PFSK-1 (cell line): Measurements from ENCODE around the gene COL25A1.

Experiments
- POLR2AphosphoS5 ChIP-seq: IDR thresholded peaks from 2 replicates; pipeline ENCODE4 v1.6.1; 2012; ENCODE audit warnings: low read depth, mild to moderate bottlenecking, control low read depth, low read length, moderate library complexity
- SIN3A ChIP-seq: IDR thresholded peaks from 2 replicates; pipeline ENCODE4 v1.6.1; 2012; ENCODE audit warnings: mild to moderate bottlenecking, low read length, moderate library complexity, borderline replicate concordance; ENCODE audit not compliant: insufficient read depth
- TAF1 ChIP-seq: IDR thresholded peaks from 2 replicates; pipeline ENCODE4 v1.6.1; 2012; ENCODE audit warnings: low read length, control low read depth, borderline replicate concordance; ENCODE audit not compliant: insufficient read depth
- TF ChIP-seq, protein P1 (sequence below), 2 experiments: IDR thresholded peaks; 2 replicates each; pipeline versions ENCODE4 v1.6.1 to v1.8.0; 2011 to 2012; ENCODE audit warnings: low read depth in 2 of 2, low read length in 2 of 2, control low read depth in 1 of 2, inconsistent platforms in 1 of 2, mild to moderate bottlenecking in 1 of 2, moderate library complexity in 1 of 2; ENCODE audit not compliant: insufficient read depth in 1 of 2

DNA sequence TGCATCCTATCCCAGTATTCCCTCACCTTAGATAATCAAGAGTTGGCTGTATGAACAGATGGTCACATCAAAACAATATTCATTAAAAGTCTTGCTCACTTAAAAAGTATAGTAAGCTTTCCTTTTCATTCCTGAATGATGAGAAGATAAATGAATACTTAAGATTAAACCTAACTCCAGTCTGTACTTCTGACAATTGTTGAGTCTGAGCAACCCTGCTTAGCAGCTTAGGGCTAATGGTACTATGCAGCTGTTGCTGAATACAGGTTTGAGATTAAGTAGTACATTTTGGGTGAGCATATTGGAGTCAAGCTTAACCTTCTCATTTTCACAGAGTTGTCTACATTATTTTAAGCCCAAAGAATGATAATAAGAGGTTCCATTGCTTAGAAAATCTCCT lies 417.9 kb downstream of the COL25A1 start:
- no peak for TF ChIP-seq SIN3A
- TF ChIP-seq POLR2AphosphoS5, result no peak
- TF ChIP-seq TAF1, result no peak
- TF ChIP-seq, protein P1, sequence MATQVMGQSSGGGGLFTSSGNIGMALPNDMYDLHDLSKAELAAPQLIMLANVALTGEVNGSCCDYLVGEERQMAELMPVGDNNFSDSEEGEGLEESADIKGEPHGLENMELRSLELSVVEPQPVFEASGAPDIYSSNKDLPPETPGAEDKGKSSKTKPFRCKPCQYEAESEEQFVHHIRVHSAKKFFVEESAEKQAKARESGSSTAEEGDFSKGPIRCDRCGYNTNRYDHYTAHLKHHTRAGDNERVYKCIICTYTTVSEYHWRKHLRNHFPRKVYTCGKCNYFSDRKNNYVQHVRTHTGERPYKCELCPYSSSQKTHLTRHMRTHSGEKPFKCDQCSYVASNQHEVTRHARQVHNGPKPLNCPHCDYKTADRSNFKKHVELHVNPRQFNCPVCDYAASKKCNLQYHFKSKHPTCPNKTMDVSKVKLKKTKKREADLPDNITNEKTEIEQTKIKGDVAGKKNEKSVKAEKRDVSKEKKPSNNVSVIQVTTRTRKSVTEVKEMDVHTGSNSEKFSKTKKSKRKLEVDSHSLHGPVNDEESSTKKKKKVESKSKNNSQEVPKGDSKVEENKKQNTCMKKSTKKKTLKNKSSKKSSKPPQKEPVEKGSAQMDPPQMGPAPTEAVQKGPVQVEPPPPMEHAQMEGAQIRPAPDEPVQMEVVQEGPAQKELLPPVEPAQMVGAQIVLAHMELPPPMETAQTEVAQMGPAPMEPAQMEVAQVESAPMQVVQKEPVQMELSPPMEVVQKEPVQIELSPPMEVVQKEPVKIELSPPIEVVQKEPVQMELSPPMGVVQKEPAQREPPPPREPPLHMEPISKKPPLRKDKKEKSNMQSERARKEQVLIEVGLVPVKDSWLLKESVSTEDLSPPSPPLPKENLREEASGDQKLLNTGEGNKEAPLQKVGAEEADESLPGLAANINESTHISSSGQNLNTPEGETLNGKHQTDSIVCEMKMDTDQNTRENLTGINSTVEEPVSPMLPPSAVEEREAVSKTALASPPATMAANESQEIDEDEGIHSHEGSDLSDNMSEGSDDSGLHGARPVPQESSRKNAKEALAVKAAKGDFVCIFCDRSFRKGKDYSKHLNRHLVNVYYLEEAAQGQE (IDR thresholded peaks at IDR 0.05; ENCODE audit: insufficient read depth in 1 of 2, low read depth in 2 of 2, low read length in 2 of 2), result no peak
